Dermis microvascular lymphatic vessel endothelial cell (primary cell): ENCODE data around the gene FADS1. TPM values are rescaled to one million over a fixed set of nuclear protein-coding genes. Genes with fewer than 3 reads are reported as not detected.

Experiments used
- DNase-seq, 2 donors: peaks; one replicate each; pipeline versions ENCODE4 v3.0.0 to v3.0.0-alpha.2; 2010; ENCODE audit warnings: low read depth in 2 of 2
- total RNA-seq: library from RNA; depleted of rRNA; stranded (reverse); fragments of >200 nt; gene quantifications from 2 replicates; pipeline ENCODE4 v1.2.1, GENCODE V29; 2014

Gene FADS1
- total RNA-seq, 1 donor from 2014 or later: 39.3 TPM

DNA sequence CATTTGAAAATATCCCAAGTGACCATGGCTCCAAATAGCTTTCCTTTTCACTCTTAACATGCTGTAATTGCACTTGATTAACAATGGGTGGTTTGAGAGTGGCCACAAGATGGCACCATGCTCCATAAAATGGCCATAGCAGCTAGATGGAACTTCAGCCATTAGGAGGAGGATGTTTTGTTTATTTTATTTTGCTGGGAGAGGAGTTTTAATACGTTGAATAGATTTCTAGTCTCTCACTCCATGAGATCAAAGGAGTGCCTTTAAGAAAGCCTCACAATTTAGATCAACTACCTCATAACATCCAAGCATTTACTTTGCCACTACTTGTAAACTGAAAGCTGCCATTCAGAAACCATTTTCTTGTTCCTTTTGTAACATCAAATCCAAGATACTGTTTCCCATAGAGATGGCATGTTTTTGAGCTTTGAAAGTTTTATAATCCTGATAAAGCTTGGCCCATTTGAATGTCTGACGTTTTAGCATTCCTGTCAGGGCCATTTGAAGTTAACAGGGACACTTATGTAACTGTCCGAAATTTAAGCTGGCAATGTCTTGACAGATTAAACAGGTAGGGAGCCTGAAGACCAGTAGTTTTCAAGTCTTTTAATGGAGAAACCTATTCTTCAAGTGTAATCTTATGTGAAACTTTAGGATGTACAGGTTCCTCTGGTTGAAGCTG, 19.4 kb downstream of the FADS1 start:
- DNase-seq: peak; percentile 86 to 89

DNA sequence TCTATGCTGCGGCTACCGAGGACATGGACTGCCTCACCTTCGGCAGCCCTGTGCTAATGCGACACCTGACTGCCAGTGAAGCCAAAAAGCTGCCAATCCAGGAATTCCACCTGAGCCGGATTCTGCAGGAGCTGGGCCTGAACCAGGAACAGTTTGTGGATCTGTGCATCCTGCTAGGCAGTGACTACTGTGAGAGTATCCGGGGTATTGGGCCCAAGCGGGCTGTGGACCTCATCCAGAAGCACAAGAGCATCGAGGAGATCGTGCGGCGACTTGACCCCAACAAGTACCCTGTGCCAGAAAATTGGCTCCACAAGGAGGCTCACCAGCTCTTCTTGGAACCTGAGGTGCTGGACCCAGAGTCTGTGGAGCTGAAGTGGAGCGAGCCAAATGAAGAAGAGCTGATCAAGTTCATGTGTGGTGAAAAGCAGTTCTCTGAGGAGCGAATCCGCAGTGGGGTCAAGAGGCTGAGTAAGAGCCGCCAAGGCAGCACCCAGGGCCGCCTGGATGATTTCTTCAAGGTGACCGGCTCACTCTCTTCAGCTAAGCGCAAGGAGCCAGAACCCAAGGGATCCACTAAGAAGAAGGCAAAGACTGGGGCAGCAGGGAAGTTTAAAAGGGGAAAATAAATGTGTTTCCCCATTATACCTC, 20.8 kb downstream of the FADS1 start:
- no peak for DNase-seq

DNA sequence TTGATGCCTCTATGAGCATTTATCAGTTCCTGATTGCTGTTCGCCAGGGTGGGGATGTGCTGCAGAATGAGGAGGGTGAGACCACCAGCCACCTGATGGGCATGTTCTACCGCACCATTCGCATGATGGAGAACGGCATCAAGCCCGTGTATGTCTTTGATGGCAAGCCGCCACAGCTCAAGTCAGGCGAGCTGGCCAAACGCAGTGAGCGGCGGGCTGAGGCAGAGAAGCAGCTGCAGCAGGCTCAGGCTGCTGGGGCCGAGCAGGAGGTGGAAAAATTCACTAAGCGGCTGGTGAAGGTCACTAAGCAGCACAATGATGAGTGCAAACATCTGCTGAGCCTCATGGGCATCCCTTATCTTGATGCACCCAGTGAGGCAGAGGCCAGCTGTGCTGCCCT, 21.3 kb downstream of the FADS1 start:
- DNase-seq: no peak

DNA sequence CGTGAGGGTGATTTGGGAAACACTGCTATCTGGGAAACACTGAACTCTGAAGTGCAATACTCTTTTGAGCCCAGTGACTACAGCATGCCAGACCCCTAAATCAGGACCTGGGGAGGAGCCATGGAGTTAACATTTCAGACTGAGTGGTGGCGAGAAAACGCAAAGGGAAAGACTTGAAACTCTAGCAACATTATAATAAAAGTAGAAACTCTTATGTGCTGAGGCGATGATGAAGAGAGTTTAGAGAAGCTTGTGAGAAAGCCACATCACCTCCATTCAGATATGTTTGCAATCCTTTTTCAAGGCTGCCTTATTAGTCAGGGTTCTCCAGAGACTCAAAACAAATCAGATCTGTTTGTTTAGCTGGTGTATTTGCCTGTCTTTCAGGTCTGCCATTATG, 22.2 kb downstream of the FADS1 start:
- no peak for DNase-seq

DNA sequence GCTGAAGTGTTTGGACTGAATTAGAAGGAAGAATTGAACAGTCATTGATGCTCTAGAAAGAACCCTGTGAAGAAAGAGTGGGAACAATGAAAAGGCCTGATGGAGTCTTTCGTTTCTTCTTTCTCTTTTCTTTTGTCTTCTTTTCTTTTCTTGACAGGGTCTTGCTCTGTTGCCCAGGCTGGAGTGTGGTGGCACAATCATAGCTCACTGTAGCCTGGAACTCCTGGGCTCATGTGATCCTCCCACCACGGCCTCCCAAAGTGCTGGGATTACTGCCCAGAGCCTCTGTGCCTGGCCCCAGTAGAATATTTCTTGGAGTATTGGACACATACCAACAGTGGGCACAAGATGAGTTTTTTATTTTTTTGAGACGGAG, 23.0 kb downstream of the FADS1 start:
- no peak for DNase-seq

DNA sequence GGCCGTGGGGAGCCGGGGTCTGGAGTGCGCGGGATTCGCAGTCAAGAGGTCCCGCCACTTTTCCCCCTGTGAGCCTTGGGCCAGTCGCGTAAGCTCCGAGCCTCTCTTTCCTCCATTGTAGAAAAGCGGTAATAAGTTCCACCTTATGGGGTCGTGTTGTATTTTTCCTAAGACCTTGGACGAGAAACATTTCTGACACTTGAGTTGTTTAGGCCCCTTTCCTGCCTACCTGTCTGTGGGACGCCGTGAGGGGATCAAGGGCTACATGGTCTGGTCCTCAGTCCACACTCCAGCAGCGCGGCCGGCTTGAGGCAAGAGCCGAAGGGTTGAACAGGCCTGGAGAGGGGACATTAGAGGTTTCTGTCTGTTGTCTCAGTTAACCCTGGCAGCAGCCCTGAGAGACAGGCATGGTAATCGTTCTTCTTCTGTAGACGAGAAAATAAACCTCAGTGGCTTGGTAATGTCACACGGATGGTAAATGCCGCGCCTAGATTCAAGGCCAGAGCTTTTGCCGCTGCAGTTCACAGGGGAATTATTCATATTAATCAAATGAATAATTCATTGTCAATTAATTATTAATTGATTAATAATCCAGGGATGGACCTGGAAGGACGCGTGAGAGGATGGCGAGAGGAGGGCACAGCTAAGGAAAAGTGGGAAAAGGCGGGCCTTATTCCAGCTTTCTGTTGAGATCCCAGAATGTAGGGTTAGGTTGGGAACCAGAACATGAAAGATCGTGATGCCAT, 23.5 kb downstream of the FADS1 start:
- DNase-seq: peak in 1 of 2 donors; percentile 12

DNA sequence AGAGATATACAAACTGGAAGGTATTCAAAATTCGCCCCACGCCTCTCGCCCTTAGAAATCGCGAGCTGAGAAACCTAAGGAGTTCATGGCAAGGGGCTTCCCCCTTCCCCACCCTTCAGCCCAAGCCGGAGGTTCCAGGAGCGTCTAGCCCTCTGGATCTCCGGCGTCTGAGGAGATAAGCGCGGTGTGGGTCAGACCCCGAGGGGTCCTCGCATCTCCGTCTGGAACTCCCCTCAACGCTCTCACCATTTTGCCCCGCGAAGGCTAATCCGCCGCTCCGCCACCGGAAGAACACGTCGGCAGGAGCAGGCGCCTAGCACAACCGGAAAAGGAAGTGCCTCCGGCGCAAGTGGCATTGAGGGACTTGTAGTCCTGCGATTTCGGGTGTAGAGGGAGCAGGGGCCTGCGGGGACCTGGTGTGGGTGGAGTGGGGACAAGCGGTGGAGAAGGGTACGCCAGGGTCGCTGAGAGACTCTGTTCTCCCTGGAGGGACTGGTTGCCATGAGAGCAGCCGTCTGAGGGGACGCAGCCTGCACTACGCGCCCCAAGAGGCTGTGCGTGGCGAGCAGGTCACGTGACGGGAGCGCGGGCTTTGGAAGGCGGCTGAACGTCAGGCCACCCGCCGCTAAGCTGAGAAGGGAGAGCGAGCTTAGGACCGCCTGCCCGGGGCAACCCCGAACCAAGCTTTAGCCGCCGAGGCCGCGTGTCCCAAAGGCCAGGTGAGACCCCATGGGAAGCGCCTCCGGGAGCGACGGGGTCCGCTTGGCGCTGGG, 24.3 kb downstream of the FADS1 start, which contains the start of the genes FEN1 and TMEM258:
Gene FEN1 (plus strand): TSS at position 602 of the 773 bp plus-strand sequence. CDS start 2,451 bp downstream, outside the sequence.
Gene TMEM258 (minus strand): TSS at position 290 of the 773 bp plus-strand sequence. CDS start 41 bp downstream, at position 249.
- peak; percentile 87 to 94 for DNase-seq

DNA sequence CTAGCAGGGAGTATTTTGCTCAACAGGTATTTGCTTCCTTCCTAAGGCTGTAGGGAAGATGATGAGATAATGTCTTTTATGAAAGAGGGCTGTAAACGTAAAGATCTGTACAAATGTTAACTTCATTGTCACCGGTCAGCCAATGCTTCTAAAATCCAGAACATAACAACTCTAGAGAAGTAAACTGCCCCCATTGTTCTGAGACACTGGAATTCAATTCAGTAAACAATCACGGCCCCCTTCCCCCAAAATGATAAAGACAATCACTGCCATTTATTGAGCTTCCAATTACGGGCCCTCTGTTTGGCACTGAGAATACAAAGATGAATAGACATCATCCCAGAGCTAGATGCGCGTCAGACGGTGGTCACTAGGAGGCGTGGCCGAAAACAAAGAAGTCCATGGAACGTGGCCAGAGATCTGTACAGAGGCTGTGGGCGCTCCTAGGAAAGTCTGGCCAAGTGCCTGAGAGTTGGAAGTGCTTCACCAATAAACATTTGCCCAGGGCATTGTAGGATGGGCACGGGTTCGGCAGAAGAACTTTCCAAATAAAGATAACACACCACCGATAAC, 25.0 kb downstream of the FADS1 start:
- DNase-seq: peak; percentile 88 to 94

DNA sequence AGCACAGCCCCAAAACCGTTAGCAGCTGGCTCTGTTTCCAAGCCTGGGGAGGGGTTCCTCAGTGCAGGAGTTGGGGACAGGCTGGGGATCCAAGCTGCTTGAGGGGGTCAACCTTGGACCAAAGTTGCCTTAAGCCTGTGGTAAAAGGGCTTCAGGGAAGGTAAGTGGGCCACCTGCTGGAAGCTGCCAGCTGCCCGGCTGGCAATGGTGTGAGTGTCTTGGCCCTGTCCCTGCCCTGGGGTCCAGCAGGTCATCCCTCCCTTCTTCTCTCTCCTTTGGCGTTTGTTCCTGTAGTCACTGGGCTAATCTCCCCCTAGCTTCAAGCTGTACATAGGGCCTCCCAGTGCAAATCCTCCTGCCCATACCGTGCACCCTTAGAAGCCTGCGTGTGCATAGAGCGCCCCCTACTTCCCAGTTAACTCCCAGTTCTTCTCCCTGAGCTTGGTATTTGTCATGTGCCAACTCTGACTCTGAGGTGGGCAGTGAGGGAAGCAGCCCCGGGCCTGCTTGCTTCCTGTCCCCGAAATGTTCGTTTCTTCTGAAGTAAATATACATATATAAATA, 28.8 kb downstream of the FADS1 start:
- DNase-seq: peak; percentile 34 to 64

DNA sequence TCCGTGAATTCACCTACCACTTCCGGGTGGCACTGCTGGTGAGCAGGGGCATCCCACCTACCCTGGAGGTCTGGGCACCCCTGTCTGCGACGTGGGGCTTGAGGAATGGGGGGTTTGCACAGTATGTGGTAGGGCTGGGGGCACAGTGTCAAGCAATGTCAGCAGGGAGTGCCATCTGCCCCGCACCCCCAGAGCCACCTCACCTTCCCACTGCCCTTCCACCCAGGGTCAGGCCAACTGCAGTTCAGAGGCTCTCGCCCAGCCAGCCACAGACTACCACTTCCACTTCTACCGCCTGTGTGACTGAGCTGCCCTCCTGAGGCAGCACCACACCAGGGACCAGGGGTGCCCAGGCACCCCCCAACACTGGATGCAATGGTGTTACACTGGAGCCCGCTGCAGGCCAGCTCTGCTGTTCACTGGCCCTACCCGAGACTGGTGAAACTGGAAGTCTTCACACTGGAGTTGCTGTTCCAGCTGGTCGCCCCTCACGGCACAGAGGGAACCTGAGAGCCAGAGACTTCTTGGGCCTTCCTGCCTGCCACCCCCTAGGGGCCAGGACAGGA, 30.9 kb downstream of the FADS1 start:
- DNase-seq: no peak

DNA sequence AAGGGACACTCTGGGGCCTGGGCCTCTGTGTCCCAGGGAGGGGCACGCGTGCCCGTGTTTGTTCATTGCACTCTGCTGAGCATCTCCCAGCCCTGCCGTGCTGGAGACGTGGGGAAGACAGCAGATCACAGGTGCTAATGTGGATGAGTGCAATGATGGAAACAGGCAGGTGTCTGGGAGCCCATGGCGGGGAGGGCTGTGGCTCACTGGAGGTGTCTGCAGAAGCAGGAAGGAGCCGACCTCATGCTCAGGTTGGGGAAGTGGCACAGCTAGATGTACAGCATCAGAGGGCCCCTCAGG, 32.3 kb downstream of the FADS1 start:
- DNase-seq: no peak

DNA sequence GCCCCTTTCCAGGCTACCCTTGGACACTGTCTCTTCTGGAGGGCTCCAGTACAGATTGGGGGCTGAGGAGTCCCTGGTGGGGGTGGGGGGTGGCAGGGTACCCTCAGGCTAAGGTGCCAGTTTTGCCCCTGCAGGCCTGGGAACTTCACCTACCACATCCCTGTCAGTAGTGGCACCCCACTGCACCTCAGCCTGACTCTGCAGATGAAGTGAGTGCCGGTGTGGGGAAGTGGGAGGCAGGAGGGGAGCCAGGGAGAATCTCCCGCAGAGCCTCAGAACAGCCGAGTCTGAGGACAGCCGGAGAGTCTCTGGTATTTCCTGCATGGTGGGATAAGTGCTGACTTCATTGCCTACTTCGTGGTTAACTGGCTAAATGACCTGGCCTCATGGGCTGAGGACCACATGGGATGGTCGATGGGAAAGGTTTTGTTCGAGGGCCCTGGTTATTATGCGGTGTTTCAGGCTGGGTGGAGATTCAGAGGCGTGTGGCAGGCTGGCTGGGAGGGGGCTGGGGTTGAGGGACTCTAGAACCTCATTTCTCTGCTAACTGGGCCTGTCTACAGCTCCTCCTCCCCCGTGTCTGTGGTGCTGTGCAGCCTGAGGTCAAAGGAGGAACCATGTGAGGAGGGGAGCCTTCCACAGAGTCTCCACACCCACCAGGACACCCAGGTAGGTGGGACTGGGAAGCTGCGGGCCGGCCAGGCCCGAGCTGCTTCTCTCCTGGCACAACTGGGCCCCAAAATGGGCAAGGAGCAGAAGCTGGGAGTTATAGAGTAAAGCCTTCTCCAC, 32.9 kb downstream of the FADS1 start:
- DNase-seq: no peak

DNA sequence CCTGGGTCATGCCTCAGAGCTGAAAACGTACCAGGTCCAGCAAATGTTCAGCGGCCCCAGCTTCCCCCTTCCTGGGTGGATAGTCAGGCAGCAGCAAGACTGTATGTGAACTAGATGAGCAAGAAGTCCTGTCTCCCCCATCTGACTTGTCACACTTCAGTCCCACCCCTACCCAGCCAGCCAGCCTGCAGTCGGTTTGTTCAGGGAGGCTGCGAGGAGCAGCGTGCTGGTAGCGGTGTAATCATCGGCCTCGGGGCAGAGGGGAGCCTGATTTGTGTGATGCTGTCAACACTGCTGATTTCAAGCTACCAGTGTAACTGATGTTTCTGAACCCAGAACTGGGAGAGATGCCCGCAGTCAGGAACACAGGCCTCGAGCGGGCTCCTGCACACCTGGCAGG, 34.0 kb downstream of the FADS1 start:
- no peak for DNase-seq

DNA sequence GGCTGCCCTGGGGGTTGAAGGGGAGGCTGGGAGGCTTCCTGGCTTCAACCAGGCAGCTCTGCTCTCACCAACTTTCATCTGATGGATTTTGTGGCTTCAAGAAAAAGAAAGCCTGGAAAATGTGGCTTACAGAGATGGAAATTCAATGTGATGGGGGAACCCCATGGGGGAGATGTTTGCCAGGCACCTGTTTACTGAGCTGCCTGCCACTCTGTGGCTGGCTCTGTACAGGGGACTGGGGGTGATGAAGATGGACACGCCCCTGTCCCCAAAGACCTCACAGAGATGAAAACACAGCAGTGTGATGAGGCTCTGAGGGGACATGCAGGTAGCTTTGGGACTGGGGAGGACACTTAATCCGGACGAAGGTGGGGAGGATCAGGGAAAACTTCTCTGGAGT, 34.5 kb downstream of the FADS1 start:
- no peak for DNase-seq

DNA sequence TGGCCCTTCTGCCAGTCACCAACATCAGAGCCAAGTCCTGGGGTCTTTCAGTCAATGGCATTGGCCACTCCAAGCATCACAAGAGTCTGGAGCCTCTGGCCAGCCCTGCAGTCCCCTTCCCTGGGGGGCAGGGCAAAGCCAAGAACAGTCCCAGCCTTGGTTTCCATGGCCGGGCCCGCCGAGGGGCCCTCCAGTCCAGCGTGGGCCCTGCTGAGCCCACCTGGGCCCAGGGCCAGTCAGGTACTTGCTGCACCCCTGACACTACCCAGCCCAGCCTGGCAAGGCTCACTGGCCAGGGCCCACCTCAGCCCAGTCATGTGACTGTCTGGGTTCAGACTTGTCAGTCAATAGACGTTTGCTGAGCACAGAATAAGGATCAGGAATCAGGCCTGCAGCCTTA, 35.2 kb downstream of the FADS1 start:
- DNase-seq: no peak

DNA sequence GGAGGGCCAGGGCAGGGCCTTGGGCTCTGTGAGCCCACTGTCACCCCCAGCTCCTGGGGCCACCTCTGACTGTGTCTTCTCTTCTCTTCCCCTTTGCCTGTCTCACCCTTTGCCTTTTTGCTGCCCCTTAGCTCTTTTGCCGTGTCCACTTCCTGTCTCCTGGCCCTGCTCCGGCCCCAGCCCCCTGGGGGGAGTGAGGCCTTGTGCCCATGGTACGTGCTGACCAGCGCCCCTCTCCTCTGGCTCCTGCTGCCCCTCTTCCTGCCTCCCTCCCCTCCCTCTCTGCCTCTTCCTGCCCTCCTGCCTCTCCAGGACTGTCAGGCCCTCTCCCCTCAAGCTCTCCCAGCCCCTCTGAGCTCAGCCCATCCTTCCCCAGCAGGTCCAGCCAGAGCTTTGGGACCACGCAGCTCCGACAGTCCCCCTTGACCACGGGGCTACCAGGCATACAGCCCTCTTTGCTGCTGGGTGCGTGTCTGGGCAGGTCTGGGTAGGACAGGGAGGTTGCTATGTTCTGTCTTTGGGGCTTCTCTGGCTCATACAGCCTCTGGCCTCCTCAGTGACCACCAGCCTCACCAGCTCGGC, 36.1 kb downstream of the FADS1 start:
- no peak for DNase-seq

DNA sequence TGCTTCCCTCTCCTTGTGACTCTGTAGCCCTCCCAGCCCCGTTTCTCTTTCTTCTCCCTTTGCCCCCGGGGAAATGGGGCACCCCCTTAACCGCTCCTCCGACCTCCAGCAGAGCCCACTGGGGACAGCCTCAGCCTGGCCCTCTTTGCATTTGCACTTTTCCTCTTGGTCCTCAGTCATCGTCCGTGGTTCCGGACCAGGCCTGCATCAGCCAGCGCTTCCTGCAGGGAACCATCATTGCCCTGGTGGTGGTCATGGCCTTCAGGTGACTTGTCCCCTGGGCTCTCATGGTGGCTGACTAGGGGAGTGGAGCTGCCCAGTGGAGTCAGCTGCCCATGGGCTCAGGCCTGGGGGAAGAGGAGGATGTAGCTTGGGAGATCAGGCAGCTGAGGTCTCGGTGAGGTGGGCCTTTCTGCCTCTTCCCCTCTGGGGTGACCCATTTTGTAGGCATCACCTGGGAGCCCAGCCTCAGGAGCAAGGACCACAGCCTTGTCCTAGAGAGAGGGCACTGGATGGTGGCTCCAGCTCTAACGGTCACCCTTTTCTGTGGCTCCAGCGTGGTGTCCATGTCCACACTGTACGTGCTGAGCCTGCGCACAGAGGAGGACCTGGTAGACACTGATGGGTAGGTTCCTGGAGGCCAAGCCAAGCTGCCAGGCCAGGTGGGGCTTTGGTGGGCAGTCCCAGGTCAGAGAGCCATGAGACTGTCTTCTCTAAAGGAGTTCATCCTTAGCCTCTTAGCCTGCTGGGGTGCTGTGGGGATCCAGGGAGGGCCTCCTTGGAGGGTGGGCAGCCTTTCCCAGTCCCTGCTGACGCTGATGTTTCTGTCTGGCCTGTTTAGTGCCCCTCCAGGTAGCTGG, 36.9 kb downstream of the FADS1 start:
- no peak for DNase-seq

DNA sequence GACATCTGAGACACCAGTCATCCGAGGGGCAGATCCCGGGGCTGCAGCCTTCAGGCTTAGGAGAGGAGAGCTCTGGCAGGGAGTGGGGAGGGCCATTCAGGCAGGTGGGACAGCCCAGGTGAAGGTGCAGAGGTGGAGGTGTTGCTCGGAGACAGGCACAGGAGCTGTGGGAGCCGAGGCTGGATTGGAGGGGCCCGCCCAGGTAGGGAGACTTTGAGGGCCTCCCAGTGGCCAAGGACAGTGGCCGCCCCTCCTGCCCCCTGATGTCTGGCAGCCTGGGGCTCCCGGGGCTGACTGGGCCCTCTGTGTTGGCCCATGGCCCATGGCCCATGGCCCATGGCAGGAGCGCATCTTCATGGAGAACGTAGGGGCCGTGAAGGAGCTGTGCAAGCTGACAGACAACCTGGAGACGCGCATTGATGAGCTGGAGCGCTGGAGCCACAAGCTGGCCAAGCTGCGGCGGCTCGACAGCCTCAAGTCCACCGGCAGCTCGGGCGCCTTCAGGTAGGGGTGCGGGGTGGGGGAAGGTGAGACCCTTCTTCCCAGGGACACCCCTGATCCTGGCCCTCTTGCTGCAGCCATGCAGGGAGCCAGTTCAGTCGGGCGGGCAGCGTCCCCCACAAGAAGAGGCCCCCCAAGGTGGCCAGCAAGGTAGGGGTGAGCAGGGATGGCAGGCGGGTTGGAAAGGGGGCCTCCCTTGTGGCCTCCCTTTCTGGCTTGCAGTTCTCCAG, 37.7 kb downstream of the FADS1 start:
- DNase-seq: no peak
